ENCODE data around the gene DFFB. TPM values are rescaled to one million over a fixed set of nuclear protein-coding genes. Genes with fewer than 3 reads are reported as not detected.

Gene DFFB
- total and polyA plus RNA-seq, 2 donors (not counting 3 experiments of a cell fraction or from before 2014, with no cell fraction given): 11.7 to 11.8 TPM

DNA sequence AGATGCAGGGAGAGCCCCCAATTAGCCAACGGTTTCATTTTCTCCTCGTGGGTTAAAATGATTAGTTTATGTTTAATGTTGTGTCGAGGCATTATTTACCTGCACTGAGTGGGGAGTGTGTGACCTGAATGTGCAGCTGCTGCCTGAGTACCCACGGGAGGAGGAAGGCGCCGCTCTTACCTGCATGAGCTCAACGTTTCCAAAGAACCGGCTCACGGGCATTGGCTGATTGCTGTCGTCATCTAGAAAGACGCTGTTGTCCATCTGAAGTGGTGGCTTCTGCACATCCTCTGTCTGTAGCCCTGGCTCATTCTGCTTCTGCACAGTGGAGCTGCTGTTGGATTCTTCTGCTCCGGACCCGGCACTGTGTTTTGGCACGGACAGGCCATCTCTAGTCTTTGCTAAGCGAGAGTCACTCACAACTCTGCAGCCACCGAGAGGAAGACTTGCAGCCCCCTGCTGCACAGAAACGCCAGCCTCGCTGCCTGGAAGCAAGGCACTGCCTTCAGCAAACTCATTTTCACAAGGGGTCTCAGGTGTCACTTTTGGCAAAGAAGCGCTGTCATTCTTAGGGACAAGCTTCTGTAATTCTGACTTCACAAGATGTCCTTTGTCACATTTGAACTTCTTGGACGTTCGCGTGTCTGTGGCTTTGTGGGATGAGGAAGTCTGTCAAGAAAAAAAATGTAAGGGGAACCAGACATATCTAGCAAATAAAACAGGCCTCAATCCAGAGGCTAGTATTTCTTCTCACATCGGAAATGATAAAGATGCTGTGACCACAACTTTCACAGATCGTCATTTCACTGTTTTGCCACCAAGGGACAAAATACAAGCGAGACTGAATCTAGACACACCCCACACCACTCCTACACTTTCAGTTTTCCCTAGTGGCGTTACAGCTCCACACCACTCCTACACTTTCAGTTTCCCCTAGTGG lies 33.4 kb downstream of the DFFB start:
- no TSS peak for BruUV-seq (replicated peaks)
- CTCF ChIA-PET: interaction anchor here (1.0 kb wide), 1 partner anchor 10 kb away, joined by 3 read pairs; no protein-coding TSS in a partner anchor
- dilution Hi-C loops (cut with MboI; ENCODE audit: extremely low pct_ligation_motif_present, low sequenced_read_pairs): no loop called here

More for the DNA sequence above, 33.4 kb downstream of the DFFB start:
- POLR2A ChIA-PET: no interaction called here
- no peaks in the 10 kb centered on the region for H3K4me1 ChIP-seq (ENCODE audit: control insufficient read depth, extremely low read depth, insufficient read depth, low read length)
- TF ChIP-seq FOS (IDR thresholded peaks at IDR 0.05; ENCODE audit: borderline replicate concordance, insufficient read depth, low read length): no peak
- no peak for TF ChIP-seq JUN (IDR thresholded peaks at IDR 0.05; ENCODE audit: borderline replicate concordance, insufficient read depth, insufficient read length, low read depth)
- TF ChIP-seq MYC (IDR thresholded peaks at IDR 0.05; ENCODE audit: low read depth, low read length): no peak
- no peak for TF ChIP-seq POLR2A (IDR thresholded peaks at IDR 0.05; ENCODE audit: low read depth, low read length)
- TF ChIP-seq, protein P1, sequence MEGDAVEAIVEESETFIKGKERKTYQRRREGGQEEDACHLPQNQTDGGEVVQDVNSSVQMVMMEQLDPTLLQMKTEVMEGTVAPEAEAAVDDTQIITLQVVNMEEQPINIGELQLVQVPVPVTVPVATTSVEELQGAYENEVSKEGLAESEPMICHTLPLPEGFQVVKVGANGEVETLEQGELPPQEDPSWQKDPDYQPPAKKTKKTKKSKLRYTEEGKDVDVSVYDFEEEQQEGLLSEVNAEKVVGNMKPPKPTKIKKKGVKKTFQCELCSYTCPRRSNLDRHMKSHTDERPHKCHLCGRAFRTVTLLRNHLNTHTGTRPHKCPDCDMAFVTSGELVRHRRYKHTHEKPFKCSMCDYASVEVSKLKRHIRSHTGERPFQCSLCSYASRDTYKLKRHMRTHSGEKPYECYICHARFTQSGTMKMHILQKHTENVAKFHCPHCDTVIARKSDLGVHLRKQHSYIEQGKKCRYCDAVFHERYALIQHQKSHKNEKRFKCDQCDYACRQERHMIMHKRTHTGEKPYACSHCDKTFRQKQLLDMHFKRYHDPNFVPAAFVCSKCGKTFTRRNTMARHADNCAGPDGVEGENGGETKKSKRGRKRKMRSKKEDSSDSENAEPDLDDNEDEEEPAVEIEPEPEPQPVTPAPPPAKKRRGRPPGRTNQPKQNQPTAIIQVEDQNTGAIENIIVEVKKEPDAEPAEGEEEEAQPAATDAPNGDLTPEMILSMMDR (IDR thresholded peaks at IDR 0.05; ENCODE audit: extremely low read depth in 1 of 2, insufficient read depth in 1 of 2, low read depth in 1 of 2, low read length in 2 of 2): no peak
- H3K9me3 ChIP-seq (replicated peaks; ENCODE audit: control insufficient read depth, insufficient read depth, low read length): no peaks in the 10 kb centered on the region
- peaks cover 6 to 26% of the 10 kb centered on the region in 2 experiments for H3K36me3 ChIP-seq (ENCODE audit: control insufficient read depth in 2 of 2, extremely low read depth in 1 of 2, insufficient read depth in 2 of 2, low read length in 2 of 2)
- no peak overlapping the region for H3K4me3 ChIP-seq (replicated peaks in 1 of 3; ENCODE audit: insufficient read depth in 1 of 3, low read depth in 1 of 3, low read length in 3 of 3)
- H3K79me2 ChIP-seq (ENCODE audit: control insufficient read depth, insufficient read depth, low read length): peaks cover 23% of the 10 kb centered on the region
- H3K9ac ChIP-seq (replicated peaks; ENCODE audit: extremely low read depth, insufficient read depth, low read length): no peak overlapping the region
- FAIRE-seq (no peak), DNase-seq (ENCODE audit: low read depth, low spot score) (no peak)
- H3K27ac ChIP-seq (ENCODE audit: insufficient read depth, low read depth, low read length): no peak overlapping the region
- H3K9me1 ChIP-seq (replicated peaks; ENCODE audit: control insufficient read depth, extremely low read depth, insufficient read depth, low read length): no peaks in the 10 kb centered on the region
- no peaks in the 10 kb centered on the region for H3K27me3 ChIP-seq (ENCODE audit: control insufficient read depth in 2 of 2, insufficient read depth in 2 of 2, low read length in 2 of 2)
- H2AFZ ChIP-seq (ENCODE audit: low read depth, low read length): no peak overlapping the region
- intact Hi-C loops (cut with micrococcal nuclease): no loop called here
- H3K4me2 ChIP-seq (ENCODE audit: insufficient read depth, low read length): no peak overlapping the region
- H4K20me1 ChIP-seq (replicated peaks; ENCODE audit: control insufficient read depth, extremely low read depth, insufficient read depth, low read length): no peaks in the 10 kb centered on the region
